GM21619 (cell line): ENCODE measurements around the gene VKORC1L1.
"Not testable (repeated sequence)": the region's sequence is repeated elsewhere in the genome, so short reads cannot be mapped to it uniquely, and the experiment has no call there.

Source experiments
- ATAC-seq: cut with Tn5 transposase; IDR thresholded peaks from one replicate; pipeline ENCODE4 v1.9.1; 2021; ENCODE audit not compliant: unreplicated experiment

The VKORC1L1 gene

DNA sequence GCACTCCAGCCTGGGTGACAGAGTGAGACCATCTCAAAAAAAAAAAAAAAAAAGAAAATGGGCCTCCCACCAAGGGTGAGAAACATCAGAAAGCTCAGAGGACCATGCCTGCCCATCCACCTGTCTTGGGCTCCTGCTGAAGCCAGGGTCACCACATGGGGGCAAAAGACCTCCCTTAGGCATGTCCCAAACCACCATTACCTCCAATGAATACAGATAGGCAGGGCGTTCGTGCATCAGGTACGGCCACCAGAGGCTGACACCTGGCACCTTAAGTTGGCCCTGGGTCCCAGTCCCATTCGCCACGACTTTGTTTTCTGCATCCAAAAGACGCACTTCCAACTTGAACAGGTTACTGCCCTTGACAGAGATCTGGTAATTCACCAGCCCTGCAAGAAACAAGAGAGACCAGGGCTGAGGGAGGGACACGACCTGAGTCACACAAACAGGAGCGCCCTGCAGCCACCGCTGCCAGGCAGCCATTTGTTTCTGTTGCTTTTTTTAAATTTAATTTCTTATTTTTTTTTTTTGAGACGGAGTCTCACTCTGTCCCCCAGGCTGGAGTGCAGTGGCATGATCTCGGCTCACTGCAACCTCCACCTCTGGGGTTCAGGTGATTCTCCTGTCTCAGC, 103.1 kb downstream of the VKORC1L1 start:
- no peak for ATAC-seq

DNA sequence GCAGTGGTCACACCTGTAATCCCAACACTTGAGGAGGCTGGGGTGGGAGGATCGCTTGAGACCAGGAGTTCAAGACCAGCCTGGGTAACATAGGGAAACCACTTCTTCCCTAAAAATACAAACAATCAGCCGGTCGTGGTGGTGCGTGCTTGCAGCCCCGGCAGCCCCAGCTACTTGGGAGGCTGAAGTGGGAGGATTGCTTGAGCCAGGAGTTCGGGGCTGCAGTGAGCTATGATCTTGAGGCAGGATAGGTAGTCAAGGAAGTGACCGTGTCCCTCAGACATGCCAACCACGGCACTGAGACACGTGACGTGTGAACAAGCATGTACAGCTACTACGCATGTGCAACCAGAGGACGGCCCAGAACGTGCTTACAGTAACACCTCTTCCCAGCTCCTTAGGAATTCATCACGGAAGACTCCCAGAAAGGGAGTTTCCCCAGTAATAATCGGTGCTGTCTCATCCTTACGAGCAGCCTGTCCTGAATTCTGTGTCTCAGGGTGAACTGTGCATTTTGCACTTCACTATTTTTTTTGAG, 103.9 kb downstream of the VKORC1L1 start:
- no peak for ATAC-seq

DNA sequence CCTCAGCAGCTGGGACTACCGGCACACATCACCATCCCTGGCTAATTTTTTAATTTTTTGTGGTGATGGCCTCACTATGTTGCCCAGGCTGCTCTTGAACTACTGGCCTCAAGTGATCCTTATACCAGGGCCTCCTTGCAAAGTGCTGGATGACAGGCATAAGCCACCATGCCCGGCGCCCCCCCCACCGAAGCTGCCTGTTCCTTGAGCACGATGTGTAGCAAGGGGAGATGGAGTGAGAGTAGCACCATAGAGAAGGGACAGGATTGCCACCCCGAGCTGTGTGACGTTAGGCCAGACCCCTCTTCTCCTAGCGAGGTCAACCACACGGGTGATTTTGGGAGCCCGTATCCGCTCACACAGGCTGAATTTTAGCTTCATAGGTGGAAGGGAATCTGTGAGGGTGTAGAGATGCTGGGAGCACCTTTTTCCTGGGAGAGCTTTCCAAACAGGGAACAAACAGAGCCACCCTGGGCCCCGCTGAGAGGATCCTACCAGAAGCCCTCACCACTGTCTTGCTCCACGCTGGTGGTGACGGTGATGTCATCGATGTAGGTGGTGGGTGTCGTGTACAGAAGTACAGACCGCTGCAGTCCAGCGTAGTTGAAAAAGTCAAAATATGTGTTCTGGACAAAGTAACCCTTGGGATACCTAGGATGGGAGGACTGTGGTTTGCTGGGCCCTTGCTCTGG, 106.2 kb downstream of the VKORC1L1 start:
- no peak for ATAC-seq

DNA sequence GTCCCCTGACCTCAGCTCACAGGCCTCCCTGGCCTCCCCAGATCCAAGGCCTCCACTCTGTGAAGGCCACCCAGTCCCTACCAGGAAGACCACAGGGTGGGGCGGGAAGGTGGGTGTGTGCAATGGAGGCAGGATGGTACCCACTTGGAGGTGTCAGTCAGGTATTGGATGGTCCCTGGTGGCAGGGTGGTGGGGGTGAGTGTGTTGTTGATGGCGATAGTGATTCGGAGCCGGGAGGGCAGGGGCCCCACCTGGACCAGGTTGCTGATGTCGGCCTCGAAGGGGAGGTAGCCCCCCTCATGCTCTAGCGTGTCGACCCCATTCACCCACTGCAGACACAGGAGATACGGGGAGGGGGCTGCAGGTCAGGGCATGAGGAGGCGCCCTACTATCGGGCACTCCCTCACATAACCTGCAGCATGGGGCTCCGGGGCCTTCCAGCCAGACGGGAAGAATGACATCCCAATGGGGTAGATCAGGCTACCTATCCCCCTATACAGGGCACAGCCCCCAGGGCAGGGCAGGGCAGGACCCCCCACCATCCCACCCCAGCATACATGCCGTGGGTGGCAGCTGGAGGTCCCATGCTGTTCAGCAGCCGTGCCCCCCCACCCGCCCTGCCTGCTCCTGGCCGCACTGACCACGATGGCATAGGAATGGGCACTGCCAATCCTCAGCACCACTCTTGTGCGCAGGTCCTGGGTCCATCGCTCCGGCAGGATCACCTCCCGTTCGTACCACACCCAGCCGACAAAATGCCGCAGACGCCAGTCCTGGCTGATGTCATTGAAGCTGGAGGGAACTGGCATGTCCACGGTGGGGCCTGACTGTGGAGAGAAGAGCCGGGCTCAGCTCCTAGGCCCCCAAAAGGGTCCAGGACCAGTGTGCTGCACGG, 107.0 kb downstream of the VKORC1L1 start:
- ATAC-seq: no peak

DNA sequence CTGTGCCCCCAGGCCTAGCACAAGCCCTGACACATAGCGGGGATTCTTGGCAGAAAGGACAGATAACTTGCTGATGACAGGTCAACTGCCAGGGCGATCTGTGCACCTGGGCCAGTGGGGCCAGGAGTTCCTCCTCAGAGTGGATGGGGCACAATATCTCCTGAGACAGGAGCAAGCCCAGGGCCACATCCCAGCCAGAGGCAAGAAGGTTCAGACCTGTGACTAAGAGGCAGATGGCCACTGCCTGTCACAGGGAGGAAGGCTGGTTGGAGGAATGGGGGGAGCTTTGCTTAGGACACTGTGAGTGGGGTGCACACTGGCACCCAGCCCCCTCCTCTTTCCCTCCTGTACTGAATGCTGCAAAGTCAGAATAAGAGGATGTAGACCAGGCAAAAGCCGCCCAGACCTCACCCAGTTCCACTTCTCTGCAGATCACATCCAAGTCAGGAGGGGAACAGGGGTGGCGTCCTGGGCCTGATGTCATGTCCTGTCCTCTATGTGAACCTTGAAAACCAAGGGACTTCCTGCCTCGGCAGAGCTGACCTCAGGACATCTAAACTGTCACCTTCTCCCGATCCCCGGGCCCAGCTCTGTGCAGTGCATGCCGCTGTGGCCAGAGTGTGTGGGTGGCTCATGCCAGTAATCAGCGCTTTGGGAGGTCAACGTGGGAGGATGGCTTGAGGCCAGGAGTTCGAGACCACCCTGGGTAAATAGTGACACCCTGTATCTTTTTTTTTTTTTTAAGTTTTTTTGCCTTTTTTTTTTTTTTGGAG, 107.8 kb downstream of the VKORC1L1 start:
- ATAC-seq: peak; percentile 75

DNA sequence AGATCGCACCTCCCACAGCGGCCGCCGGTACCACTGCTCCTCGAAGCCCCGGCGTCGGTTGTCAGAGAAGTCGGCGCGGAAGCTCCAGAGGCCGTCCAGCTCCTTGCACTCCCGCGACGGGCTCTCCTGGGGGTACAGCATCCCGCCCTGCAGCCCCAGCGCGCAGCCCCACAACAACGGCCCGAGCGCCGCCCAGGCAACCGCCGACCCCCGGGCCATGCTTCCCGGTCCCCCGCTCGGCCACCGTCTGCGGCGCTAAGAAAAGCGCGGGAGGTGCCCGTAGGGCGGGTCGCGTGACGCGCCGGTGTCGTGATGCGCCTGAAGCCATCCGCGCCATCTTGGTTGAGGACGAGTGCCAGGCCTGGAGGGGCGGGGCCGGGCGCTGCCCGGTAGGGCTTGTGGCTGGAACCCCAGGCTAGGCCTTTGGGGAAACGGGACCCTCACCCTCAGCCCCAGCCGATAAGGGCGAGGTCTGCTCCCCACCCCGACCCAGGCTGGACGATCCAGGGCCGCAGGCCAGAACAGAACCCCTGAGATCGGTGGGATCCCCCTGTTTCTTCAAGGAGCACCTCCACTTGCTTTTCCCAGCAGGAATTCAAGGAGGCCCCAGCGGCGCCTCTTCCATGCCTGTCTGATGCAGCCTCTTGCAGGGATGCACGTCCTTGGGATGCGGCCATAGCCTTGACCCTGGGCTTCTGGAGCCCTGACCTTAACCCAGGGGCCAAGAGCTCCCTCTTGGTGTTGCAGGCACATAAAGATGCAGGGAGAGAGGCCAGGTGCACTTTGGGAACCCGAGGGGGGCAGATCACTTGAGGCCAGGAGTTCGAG, 109.3 kb downstream of the VKORC1L1 start, which contains the start of gene GUSB:
GUSB (minus strand) TSS at position 249 of the 828 bp plus-strand sequence; CDS start at position 219, 30 bp downstream.
- ATAC-seq: peak; percentile 73

DNA sequence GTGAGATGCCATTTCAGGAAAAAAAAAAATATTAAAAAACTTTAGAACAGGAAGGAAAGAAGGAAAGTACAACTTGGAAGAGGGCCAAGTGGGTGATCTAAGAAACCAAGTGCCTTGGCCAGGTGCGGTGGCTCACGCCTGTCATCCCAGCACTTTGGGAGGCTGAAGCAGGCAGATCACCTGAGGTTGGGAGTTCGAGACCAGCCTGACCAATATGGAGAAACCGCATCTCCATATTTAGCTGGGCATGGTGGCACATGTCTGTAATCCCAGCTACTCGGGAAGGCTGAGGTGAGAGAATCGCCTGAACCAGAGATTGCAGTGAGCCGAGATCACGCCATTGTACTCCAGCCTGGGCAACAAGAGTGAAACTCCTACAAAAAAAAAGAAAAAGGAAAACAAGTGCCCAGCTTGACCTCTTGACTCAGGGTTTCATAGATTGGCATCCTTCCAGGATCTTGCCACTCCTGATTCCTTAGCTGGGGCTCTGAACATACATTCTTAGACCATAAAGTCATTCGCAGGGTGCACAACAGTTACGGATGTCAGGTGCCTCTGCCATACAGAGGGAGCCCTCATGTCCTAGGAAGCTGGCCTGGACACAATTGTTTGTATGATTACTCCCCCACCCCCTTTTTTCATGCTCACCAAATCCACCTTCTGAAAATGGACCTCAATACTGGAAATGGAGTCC, 111.2 kb downstream of the VKORC1L1 start:
- no peak for ATAC-seq

DNA sequence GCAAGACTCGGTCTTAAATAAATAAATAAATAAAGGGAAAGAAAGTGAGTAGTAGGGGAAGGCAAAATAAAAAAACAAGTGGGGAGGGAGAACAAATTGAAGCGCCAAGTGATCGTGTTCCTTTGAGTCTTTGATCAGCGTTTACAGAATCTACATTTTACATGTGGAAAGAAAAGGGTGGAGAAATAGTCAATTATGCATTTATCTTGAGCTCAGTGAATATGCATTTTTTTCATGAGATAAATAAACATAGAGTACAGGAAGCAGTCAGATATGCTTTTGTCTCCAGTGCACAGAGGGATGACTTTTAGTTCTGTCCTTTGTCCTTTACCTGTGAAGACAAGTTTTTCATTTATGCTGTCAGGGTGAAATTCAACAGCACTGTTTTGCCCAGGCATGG, 115.2 kb downstream of the VKORC1L1 start:
- no peak for ATAC-seq

DNA sequence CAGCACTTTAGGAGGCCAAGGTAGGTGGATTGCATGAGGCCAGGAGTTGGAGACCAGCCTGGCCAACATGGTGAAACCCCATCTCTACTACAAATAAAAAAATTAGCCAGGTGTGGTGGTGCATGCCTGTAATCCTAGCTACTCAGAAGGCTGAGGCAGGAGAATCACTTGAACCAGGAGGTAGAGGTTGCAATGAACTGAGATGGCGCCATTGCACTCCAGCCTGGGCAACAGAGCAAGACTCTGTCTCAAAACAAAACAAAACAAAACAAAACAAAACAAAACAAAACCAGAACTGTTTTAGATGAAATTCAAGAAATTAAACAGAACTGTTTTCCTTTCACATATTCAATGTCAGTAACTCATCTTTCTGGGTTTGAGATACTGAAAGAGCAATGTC, 115.6 kb downstream of the VKORC1L1 start:
- not testable (repeated sequence) for ATAC-seq

DNA sequence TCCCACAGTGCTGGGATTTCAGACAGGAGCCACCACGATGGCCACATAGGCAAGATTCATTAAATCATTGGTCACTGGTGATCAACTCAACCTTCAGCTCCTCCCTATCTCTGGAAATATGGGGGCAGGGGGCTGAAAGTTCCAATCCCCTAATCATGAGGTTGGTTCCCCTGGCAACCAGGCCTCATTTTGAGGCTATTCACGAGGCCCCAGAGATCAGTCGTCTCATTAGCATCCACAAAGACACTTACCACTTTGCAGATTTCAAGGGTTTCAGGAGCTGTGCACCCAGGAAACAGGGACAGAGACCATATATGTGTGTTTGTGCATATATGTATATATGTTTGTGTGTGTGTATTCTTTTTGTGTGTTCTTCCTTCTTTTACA, 116.8 kb downstream of the VKORC1L1 start:
- no peak for ATAC-seq

DNA sequence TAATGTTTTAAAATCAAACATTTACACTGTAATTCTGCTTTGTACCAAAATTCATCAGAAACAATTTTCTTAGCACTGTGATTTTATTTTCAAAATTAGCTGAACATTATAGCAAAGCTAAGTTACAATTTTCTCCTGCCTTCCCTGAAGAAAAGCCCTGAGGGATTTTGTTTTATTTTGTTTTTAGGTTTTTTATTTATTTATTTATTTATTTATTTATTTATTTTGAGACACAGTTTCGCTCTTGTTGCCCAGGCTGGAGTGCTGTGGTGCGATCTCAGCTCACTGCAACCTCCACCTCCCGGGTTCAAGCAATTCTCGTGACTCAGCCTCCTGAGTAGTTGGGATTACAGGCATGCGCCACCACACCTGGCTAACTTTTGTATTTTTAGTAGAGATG, 119.0 kb downstream of the VKORC1L1 start:
- not testable (repeated sequence) for ATAC-seq

DNA sequence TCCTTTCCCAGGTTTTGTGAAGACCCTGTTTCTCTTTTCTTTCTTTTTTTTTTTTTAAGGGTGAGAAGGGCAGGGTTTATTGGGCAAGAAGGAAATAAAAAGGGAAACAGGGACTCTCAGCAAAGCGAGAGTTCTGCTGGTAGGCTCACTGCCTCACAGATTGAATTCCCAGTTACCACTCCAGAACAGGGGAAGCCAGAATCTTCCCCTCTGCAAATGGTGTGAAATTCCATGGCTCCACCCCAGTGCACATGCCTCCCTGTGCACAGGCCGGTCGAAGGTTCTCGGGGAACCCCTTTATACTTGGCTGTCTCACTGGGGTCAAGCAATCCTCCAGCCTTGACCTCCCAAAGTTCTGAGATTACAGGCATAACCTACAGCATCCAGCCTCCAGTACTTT, 119.7 kb downstream of the VKORC1L1 start:
- ATAC-seq: no peak

DNA sequence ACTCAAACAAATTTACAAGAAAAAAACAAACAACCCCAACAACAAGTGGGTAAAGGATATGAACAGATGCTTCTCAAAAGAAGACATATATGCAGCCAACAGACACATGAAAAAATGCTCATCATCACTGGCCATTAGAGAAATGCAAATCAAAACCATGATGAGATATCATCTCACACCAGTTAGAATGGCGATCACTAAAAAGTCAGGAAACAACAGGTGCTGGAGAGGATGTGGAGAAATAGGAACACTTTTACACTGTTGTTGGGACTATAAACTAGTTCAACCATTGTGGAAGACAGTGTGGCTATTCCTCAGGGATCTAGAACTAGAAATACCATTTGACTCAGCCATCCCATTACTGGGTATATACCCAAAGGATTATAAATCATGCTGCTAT, 122.1 kb downstream of the VKORC1L1 start:
- not testable (repeated sequence) for ATAC-seq

DNA sequence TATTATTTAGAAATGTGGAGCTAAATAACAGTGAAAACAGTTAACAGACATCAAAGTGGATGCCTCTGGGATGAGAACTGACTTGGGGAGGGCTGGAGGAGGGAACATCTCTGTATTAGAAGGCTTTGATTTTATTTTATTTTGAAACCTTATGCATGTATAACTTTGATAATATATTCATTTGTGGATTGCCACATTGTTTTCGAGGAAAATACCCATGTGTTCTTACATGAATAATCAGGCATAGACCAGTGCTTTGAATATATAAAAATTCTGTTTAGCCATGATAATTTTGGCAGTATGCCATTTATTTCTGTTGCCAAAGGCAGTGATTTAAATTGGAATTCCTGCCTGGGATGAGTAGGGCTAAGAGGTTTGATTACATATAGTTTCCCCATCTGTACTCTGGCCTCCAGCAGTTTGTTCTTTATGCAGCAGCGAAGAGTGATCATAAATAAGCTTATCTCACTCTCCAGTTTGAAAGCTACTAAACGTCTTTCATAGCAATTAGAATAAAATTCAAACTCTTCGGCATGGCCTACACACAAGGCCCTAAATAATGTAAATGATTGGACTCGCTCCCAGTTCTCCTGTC, 128.0 kb downstream of the VKORC1L1 start:
- ATAC-seq: not testable (repeated sequence)

DNA sequence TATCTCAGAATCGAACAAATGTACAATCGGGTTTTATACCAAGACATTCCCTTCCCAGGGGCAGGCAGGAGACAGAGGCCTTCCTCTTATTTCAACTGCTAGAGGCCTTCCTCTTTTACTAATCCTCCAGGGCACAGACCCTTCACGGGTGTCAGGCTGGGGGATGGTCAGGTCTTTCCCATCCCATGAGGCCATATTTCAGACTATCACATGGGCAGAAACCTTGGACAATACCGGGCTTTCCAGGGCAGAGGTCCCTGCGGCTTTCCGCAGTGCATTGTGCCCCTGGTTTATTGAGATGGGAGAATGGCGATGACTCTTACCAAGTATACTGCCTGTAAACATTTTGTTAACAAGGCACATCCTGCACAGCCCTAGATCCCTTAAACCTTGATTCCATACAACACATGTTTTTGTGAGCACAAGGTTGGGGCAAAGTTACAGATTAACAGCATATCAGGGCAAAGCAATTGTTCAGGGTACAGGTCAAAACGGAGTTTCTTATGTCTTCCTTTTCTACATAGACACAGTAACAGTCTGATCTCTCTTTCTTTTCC, 132.3 kb downstream of the VKORC1L1 start:
- not testable (repeated sequence) for ATAC-seq

DNA sequence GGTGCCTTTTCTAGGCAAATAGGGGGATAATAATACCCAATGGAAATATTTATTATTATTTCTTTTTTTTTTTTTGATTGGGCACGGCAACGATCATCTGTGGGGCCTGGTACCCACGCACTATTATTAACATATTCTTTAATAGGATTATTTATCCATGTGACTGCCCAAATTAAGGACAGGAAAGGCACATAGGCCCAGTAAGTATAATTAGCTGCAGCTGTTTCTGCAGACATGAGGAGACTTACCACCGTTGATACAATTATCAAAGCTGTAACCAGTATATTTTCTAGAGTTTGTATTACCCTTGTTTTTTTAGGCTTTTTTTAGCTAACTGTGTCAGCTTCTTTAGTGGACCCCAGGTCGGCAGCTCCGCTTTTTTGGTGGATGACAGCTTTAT, 134.4 kb downstream of the VKORC1L1 start:
- no peak for ATAC-seq
